Measurements from ENCODE around the gene RAB43.

The RAB43 gene

GRCh38 chr3:129061023-129061887 is 60.3 kb downstream of the RAB43 start:
- Mint-ChIP-seq H3K4me1 (no peaks in the 10 kb centered on the region), H3K27ac (ENCODE audit: low read depth) (no peak overlapping the region), H3K4me3 (no peak overlapping the region), H3K9me3 (no peaks in the 10 kb centered on the region), H3K27me3 (no peaks in the 10 kb centered on the region), H3K36me3 (ENCODE audit: insufficient read depth) (no peaks in the 10 kb centered on the region)
- DNase-seq (ENCODE audit: low spot score in 2 of 2): no peak
- ATAC-seq (replicated peaks; ENCODE audit: extremely low read depth, poor library complexity, severe bottlenecking): no peak

GRCh38 chr3:129060276-129061022 is 61.2 kb downstream of the RAB43 start, which contains the start of gene GP9:
Gene GP9 (plus strand): TSS chr3:129060779. CDS start chr3:129061740, 961 bp downstream.
- ATAC-seq (replicated peaks; ENCODE audit: extremely low read depth, poor library complexity, severe bottlenecking) (no peak), DNase-seq (ENCODE audit: low spot score in 2 of 2) (no peak)
- Mint-ChIP-seq H3K4me1 (no peaks in the 10 kb centered on the region), H3K4me3 (no peak within 1 kb of the TSS), H3K36me3 (ENCODE audit: insufficient read depth) (no peaks in the 10 kb centered on the region), H3K27me3 (no peaks in the 10 kb centered on the region), H3K9me3 (no peaks in the 10 kb centered on the region), H3K27ac (ENCODE audit: low read depth) (no peak within 1 kb of the TSS)

GRCh38 chr3:129059311-129059958 is 62.2 kb downstream of the RAB43 start:
- DNase-seq (ENCODE audit: low spot score in 2 of 2) (no peak), ATAC-seq (replicated peaks; ENCODE audit: extremely low read depth, poor library complexity, severe bottlenecking) (no peak)
- no peaks in the 10 kb centered on the region for H3K36me3 Mint-ChIP-seq (ENCODE audit: insufficient read depth)
- no peaks in the 10 kb centered on the region for H3K9me3 Mint-ChIP-seq
- H3K27me3 Mint-ChIP-seq: no peaks in the 10 kb centered on the region
- H3K4me3 Mint-ChIP-seq: no peak overlapping the region
- no peak overlapping the region for H3K27ac Mint-ChIP-seq (ENCODE audit: low read depth)
- H3K4me1 Mint-ChIP-seq: no peaks in the 10 kb centered on the region

GRCh38 chr3:129058441-129059200 is 63.0 kb downstream of the RAB43 start:
- no peak overlapping the region for H3K4me3 Mint-ChIP-seq
- H3K27me3 Mint-ChIP-seq: no peaks in the 10 kb centered on the region
- H3K9me3 Mint-ChIP-seq: no peaks in the 10 kb centered on the region
- no peak overlapping the region for H3K27ac Mint-ChIP-seq (ENCODE audit: low read depth)
- H3K4me1 Mint-ChIP-seq: peaks cover 3% of the 10 kb centered on the region
- DNase-seq (ENCODE audit: low spot score in 2 of 2) (no peak), ATAC-seq (replicated peaks; ENCODE audit: extremely low read depth, poor library complexity, severe bottlenecking) (peak; percentile 52)
- H3K36me3 Mint-ChIP-seq (ENCODE audit: insufficient read depth): peaks cover under 1% of the 10 kb centered on the region

GRCh38 chr3:129057249-129057648 is 64.4 kb downstream of the RAB43 start:
- no peaks in the 10 kb centered on the region for H3K27me3 Mint-ChIP-seq
- ATAC-seq (replicated peaks; ENCODE audit: extremely low read depth, poor library complexity, severe bottlenecking) (no peak), DNase-seq (ENCODE audit: low spot score in 2 of 2) (no peak)
- H3K4me1 Mint-ChIP-seq: peaks cover 7% of the 10 kb centered on the region
- peaks cover 2% of the 10 kb centered on the region for H3K36me3 Mint-ChIP-seq (ENCODE audit: insufficient read depth)
- no peak overlapping the region for H3K4me3 Mint-ChIP-seq
- H3K9me3 Mint-ChIP-seq: no peaks in the 10 kb centered on the region
- H3K27ac Mint-ChIP-seq (ENCODE audit: low read depth): no peak overlapping the region

- Mint-ChIP-seq H3K4me1 (peaks cover 7% of the 10 kb centered on the region), H3K27ac (ENCODE audit: low read depth) (no peak overlapping the region), H3K27me3 (no peaks in the 10 kb centered on the region), H3K9me3 (no peaks in the 10 kb centered on the region), H3K4me3 (no peak overlapping the region), H3K36me3 (ENCODE audit: insufficient read depth) (peaks cover 2% of the 10 kb centered on the region)
- DNase-seq (ENCODE audit: low spot score in 2 of 2): no peak
- ATAC-seq (replicated peaks; ENCODE audit: extremely low read depth, poor library complexity, severe bottlenecking): no peak
These were observed 65.0 kb downstream of the RAB43 start for GRCh38 chr3:129056451-129057173.

- no peak for DNase-seq (ENCODE audit: low spot score in 2 of 2)
- no peaks in the 10 kb centered on the region for H3K27me3 Mint-ChIP-seq
- H3K4me1 Mint-ChIP-seq: peaks cover 7% of the 10 kb centered on the region
- H3K27ac Mint-ChIP-seq (ENCODE audit: low read depth): no peak overlapping the region
- no peak for ATAC-seq (replicated peaks; ENCODE audit: extremely low read depth, poor library complexity, severe bottlenecking)
- H3K9me3 Mint-ChIP-seq: no peaks in the 10 kb centered on the region
- no peak overlapping the region for H3K4me3 Mint-ChIP-seq
- H3K36me3 Mint-ChIP-seq (ENCODE audit: insufficient read depth): peaks cover 2% of the 10 kb centered on the region
These were observed 66.9 kb downstream of the RAB43 start for GRCh38 chr3:129054605-129055104.

- Mint-ChIP-seq H3K36me3 (ENCODE audit: insufficient read depth) (peaks cover 2% of the 10 kb centered on the region), H3K27me3 (no peaks in the 10 kb centered on the region), H3K4me1 (peaks cover 7% of the 10 kb centered on the region), H3K4me3 (no peak overlapping the region), H3K27ac (ENCODE audit: low read depth) (no peak overlapping the region), H3K9me3 (no peaks in the 10 kb centered on the region)
- ATAC-seq (replicated peaks; ENCODE audit: extremely low read depth, poor library complexity, severe bottlenecking) (no peak), DNase-seq (ENCODE audit: low spot score in 2 of 2) (no peak)
These were observed 68.9 kb downstream of the RAB43 start for GRCh38 chr3:129052675-129053074.

- H3K27ac Mint-ChIP-seq (ENCODE audit: low read depth): no peak overlapping the region
- no peak overlapping the region for H3K4me3 Mint-ChIP-seq
- H3K27me3 Mint-ChIP-seq: no peaks in the 10 kb centered on the region
- ATAC-seq (replicated peaks; ENCODE audit: extremely low read depth, poor library complexity, severe bottlenecking) (no peak), DNase-seq (ENCODE audit: low spot score in 2 of 2) (no peak)
- peaks cover 2% of the 10 kb centered on the region for H3K36me3 Mint-ChIP-seq (ENCODE audit: insufficient read depth)
- H3K9me3 Mint-ChIP-seq: no peaks in the 10 kb centered on the region
- H3K4me1 Mint-ChIP-seq: peaks cover 7% of the 10 kb centered on the region
These were observed 69.7 kb downstream of the RAB43 start for GRCh38 chr3:129051871-129052340.

GRCh38 chr3:129050556-129051295 is 70.9 kb downstream of the RAB43 start:
- H3K36me3 Mint-ChIP-seq (ENCODE audit: insufficient read depth): peaks cover 2% of the 10 kb centered on the region
- H3K27me3 Mint-ChIP-seq: no peaks in the 10 kb centered on the region
- no peak overlapping the region for H3K27ac Mint-ChIP-seq (ENCODE audit: low read depth)
- ATAC-seq (replicated peaks; ENCODE audit: extremely low read depth, poor library complexity, severe bottlenecking) (no peak), DNase-seq (ENCODE audit: low spot score in 2 of 2) (no peak)
- H3K9me3 Mint-ChIP-seq: no peaks in the 10 kb centered on the region
- H3K4me3 Mint-ChIP-seq: no peak overlapping the region
- H3K4me1 Mint-ChIP-seq: peaks cover 7% of the 10 kb centered on the region

- Mint-ChIP-seq H3K27ac (ENCODE audit: low read depth) (no peak overlapping the region), H3K4me1 (no peaks in the 10 kb centered on the region), H3K9me3 (no peaks in the 10 kb centered on the region), H3K27me3 (peaks cover 18% of the 10 kb centered on the region), H3K4me3 (no peak overlapping the region), H3K36me3 (ENCODE audit: insufficient read depth) (no peaks in the 10 kb centered on the region)
- DNase-seq (ENCODE audit: low spot score in 2 of 2) (no peak), ATAC-seq (replicated peaks; ENCODE audit: extremely low read depth, poor library complexity, severe bottlenecking) (no peak)
These were observed 74.1 kb downstream of the RAB43 start for GRCh38 chr3:129047553-129047839.

Data from central memory CD8-positive, alpha-beta T cell (primary cell).